KG1 (cell line): ENCODE measurements around the gene GTPBP6.

ENCODE experiments used
- DNase-seq: peaks from one replicate; lab custom pipeline; 2025; lab: John Stamatoyannopoulos, UW

Gene GTPBP6

GRCh38 chrX:318739-319578 lies at the start of gene GTPBP6:
Gene GTPBP6, minus strand, starts transcription at chrX:318796. Its CDS starts 9 bp downstream, at chrX:318787.
- DNase-seq: no peak

- no peak for DNase-seq
Observed at GRCh38 chrX:367866-368265, 49.3 kb upstream of the GTPBP6 start.

GRCh38 chrX:367349-367748 lies 48.8 kb upstream of the GTPBP6 start:
- no peak for DNase-seq

- no peak for DNase-seq
Observed at GRCh38 chrX:363621-364375, 45.2 kb upstream of the GTPBP6 start.

GRCh38 chrX:362937-363620 lies 44.5 kb upstream of the GTPBP6 start:
- no peak for DNase-seq

GRCh38 chrX:362351-362750 lies 43.8 kb upstream of the GTPBP6 start:
- DNase-seq: no peak

- DNase-seq: no peak
Observed at GRCh38 chrX:361231-362145, 42.9 kb upstream of the GTPBP6 start.

GRCh38 chrX:360496-361150 lies 42.0 kb upstream of the GTPBP6 start:
- no peak for DNase-seq

- DNase-seq: no peak
Observed at GRCh38 chrX:358651-359143, 40.1 kb upstream of the GTPBP6 start.

GRCh38 chrX:357693-358471 lies 39.3 kb upstream of the GTPBP6 start:
- DNase-seq: peak; percentile 3

- no peak for DNase-seq
Observed at GRCh38 chrX:357035-357692, 38.6 kb upstream of the GTPBP6 start.

GRCh38 chrX:356385-357034 lies 37.9 kb upstream of the GTPBP6 start:
- DNase-seq: no peak

- DNase-seq: no peak
Observed at GRCh38 chrX:355329-356050, 36.9 kb upstream of the GTPBP6 start.

GRCh38 chrX:353566-354535 lies 35.3 kb upstream of the GTPBP6 start:
- no peak for DNase-seq

GRCh38 chrX:352582-353314 lies 34.2 kb upstream of the GTPBP6 start:
- no peak for DNase-seq

- no peak for DNase-seq
Observed at GRCh38 chrX:352181-352580, 33.6 kb upstream of the GTPBP6 start.
